Transverse colon (tissue), 4 donors: ENCODE results near the gene RALGAPA2.

Source experiments
- CTCF ChIP-seq, 5 experiments: fragments of 200-600 bp in 3 of 5; fragments of 450-650 bp in 2 of 5; sonication (generic) in 3 of 5; IDR thresholded peaks; 1 replicate in 2 of 5; 2 replicates in 3 of 5; pipeline ENCODE4 v1.5.1; 2016 to 2017; ENCODE audit warnings: antibody characterized with exemption in 5 of 5, inconsistent platforms in 3 of 5, mild to moderate bottlenecking in 2 of 5, moderate library complexity in 1 of 5
- EP300 ChIP-seq: sonication (generic); formaldehyde crosslinking; IDR thresholded peaks from one replicate; pipeline ENCODE4 v1.6.1; 2017; ENCODE audit warnings: antibody characterized with exemption, low read depth
- POLR2A ChIP-seq: fragments of 450-650 bp; IDR thresholded peaks from one replicate; pipeline ENCODE4 v1.6.1; 2016; ENCODE audit warnings: antibody characterized with exemption, mild to moderate bottlenecking, moderate library complexity
- POLR2AphosphoS5 ChIP-seq, 3 donors: sonication (generic); formaldehyde crosslinking; IDR thresholded peaks; one replicate each; pipeline ENCODE4 v1.6.1; 2016; ENCODE audit warnings: antibody characterized with exemption in 3 of 3

- no peak for TF ChIP-seq POLR2AphosphoS5 (IDR thresholded peaks at IDR 0.05)
- no peak for TF ChIP-seq CTCF (IDR thresholded peaks at IDR 0.05)
- TF ChIP-seq POLR2A, result no peak
- TF ChIP-seq EP300, result no peak
These were observed 231.8 kb downstream of the RALGAPA2 start for GRCh38 chr20:20480689-20481088.
